ACHN (cell line): ENCODE measurements around the gene UGT8.
"Not testable (repeated sequence)": the region's sequence is repeated elsewhere in the genome, so short reads cannot be mapped to it uniquely, and the experiment has no call there.

Experiments
- DNase-seq: peaks from one replicate; pipeline ENCODE4 v3.0.0-alpha.2; 2015
- in situ Hi-C: cut with HindIII; loops from 2 replicates; pipeline ENCODE4 v1.10.0; 2017; ENCODE audit warnings: low sequenced_read_pairs, low pct_ligation_motif_present, low pct_unique_long_range_greater_than_20kb

Gene UGT8

DNA sequence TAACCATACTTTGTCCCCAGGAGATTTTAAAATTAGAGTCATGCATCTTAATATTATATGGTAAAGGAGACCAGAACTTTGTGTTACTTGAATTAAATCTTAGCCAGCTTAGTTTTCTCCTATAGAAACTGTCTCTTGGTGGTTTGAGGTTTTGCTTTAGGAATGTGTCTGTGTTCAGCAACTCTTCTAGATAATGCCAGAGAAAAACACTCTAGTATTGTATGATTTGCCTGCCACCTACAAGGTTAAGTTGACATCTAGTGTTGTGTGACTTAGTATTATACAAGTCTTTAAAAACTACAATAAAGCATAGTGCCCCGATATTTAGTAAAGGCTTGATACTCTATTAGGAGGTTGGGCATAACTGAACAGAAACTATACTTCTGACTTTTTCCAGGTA is 2.1 kb downstream of the UGT8 start:
- no peak for DNase-seq
- in situ Hi-C loops: no loop called here

GRCh38 chr4:114601304-114602052 is 2.9 kb downstream of the UGT8 start:
- DNase-seq: no peak
- in situ Hi-C loops: no loop called here

DNA sequence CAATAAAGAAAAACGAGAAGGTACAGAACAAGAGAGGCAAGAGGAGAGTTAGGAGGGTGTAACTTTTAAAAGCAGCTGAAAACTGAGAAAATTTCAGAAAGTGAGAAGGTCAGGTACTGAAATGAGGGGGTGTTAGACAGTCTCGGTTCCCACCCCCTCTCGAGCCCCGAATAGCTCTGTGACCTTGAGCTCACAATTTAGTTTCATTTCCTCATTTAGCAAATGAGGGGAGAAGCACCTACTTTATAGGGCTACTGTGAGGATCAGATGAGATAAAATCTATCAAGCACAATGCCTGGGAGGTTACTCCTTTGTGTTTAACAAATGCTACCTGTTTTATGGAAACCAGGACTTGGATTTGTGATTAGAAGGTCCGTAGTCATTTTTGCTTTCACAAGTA is 4.9 kb downstream of the UGT8 start:
- in situ Hi-C loops: no loop called here
- no peak for DNase-seq

- in situ Hi-C loops: no loop called here
- DNase-seq: no peak
These were observed 7.6 kb downstream of the UGT8 start for GRCh38 chr4:114606245-114606644.

DNA sequence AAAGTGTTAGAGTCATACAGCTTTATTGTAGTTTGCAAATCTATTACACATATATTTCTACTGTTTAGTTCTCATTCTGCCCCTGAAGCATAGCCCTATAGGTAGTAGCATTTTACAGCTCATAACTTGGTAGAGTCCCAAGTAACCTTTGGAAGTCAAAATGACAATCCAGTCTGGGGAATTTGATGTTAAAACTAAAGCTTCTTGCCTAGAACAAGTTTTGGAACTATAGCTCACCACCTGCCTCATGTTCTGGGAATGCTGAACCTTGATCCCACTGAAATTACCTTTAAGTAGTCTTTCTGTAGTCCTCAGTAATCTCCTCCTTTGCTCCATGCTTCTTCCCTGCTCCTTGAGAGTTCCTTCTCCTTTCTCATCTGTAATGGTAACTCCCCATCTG is 8.4 kb downstream of the UGT8 start:
- in situ Hi-C loops: no loop called here
- DNase-seq: no peak

DNA sequence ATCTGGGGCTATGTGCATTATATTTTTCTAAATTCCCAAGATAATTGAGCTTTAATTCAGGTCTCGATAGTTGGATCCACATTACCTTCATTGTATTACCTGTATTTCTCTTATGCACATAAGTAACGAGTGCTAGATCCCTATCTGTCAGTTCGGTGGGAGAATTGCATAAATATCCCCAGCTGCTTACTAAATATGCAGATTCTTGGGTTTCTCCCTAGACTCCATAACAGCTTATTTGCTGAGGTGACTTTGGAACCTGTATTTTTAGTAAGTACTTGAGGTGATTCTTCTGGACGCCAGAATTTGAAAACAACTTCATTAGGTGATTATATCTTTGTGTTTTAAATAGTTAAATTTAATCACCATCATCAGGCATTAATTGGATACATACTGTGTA is 15.0 kb downstream of the UGT8 start:
- no peak for DNase-seq
- in situ Hi-C loops: no loop called here

DNA sequence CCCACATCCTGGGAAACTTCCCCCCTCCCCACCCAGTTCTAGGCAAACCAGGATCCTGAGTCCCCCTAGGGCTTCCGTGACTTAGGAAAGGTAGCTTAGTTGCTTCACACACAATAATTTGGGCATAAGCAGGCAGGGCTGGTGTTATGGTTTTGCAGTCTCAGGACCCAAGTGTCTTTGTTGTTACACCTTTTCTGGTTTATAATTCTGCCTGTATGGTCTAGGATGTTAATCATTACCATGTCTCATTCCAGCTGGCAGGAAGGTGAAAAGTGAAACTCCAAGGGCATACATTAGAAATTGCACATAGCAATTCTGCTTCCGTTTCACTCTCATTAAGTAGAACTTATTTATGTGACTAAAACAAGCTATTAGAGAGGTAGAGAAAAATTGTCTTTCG is 16.8 kb downstream of the UGT8 start:
- in situ Hi-C loops: no loop called here
- DNase-seq: peak; percentile 60

- in situ Hi-C loops: not testable (repeated sequence)
- peak; percentile 61 for DNase-seq
These were observed 17.4 kb downstream of the UGT8 start for GRCh38 chr4:114616036-114616435.

DNA sequence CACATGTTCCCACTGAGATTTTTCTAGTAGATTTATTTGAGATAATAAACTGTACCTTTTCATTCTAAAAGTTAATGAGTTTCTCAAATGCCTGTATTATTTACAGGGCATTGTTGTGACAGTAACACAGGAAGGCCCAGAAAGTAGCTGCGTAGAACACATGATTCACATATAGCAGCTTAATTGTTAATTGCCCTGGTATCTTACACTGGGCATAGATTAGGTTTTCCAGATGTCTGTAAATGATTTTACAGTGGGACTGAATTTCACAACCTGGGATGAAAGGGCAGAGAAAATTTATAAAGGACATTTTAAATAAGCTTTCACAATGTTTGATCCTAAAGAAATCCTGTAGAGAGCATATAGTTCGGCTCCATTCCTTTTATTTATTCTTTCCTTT is 27.6 kb downstream of the UGT8 start:
- in situ Hi-C loops: no loop called here
- DNase-seq: no peak

- in situ Hi-C loops: no loop called here
- DNase-seq: no peak
These were observed 37.8 kb downstream of the UGT8 start for GRCh38 chr4:114636192-114636935.

- in situ Hi-C loops: no loop called here
- DNase-seq: no peak
These were observed 43.7 kb downstream of the UGT8 start for GRCh38 chr4:114642173-114642780.

- in situ Hi-C loops: no loop called here
- DNase-seq: no peak
These were observed 51.3 kb downstream of the UGT8 start for GRCh38 chr4:114649908-114650307.

GRCh38 chr4:114653675-114654074 is 55.1 kb downstream of the UGT8 start:
- in situ Hi-C loops: no loop called here

DNA sequence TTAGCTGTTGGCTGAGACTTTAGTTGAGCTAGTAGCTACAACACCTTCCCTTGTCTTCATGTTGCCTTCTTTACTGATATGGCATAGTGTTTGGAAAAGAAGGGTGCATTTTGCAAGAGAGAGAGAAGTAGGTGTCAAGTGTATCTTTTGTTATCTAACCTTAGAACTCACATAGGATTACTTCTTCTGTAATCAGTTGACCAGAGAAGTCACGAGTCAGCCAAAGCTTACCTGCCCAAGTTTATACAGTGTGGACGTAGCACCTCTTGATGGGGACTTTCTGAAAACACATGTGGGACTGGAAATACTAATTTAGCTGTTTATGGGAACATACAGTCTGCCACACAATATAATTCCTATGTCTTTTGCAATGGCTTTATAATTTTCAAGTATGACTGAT is 56.0 kb downstream of the UGT8 start:
- in situ Hi-C loops: no loop called here
- no peak for DNase-seq

More at GRCh38 chr4:114653675-114654074, 55.1 kb downstream of the UGT8 start:
- no peak for DNase-seq

- DNase-seq: no peak
- in situ Hi-C loops: no loop called here
These were observed 59.6 kb downstream of the UGT8 start for GRCh38 chr4:114658179-114658578.

DNA sequence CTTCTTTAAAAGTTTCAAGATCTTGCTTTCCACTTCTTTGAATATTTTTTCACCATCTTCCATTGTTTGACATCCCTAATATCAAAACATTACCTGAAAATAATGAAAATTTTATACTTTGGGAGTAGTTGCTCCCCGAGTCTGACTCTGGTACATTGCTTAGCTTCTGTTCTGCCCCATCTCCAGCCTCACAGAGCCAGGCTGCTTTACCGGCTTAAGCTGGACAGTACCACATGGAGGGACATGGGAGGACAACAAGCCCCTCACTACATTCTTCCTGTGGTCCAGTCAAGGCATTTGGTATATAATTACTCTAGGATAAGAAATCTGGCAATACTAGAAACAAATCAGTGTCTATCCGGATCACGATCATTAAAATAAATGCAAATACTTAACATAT is 60.2 kb downstream of the UGT8 start:
- in situ Hi-C loops: no loop called here

GRCh38 chr4:114659386-114660008 is 60.9 kb downstream of the UGT8 start:
- peak; percentile 75 for DNase-seq
- in situ Hi-C loops: no loop called here

More for the DNA sequence above, 60.2 kb downstream of the UGT8 start:
- DNase-seq: no peak

GRCh38 chr4:114663083-114663482 is 64.5 kb downstream of the UGT8 start:
- DNase-seq: no peak
- in situ Hi-C loops: no loop called here

DNA sequence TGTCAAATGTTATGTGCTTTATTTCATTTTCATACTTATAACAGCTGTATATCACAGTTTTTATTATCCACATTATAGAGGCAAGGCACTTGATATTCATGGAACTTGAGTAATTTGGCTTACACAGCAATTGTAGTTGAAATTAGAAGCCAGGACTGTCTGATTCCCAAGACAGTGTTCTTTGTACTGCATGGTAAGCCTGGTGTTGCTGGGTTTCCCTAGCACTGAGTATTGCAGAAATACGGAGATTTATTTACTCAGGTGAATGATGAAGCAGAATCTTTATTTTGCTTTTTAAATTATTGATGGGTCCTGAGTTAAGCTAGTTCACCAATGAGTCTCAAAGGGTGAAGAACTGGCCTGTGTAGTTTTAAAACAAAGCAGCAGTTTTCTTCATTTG is 70.0 kb downstream of the UGT8 start:
- no peak for DNase-seq
- in situ Hi-C loops: no loop called here
